Superior temporal gyrus (tissue), 1 donor: Measurements from ENCODE around the gene CRYBA4.

Experiments used
- DNase-seq: peaks from one replicate; pipeline ENCODE4 v3.0.0-alpha.2; 2016; ENCODE audit errors: extremely low spot score

The CRYBA4 gene

GRCh38 chr22:26624803-26625202 lies 3.0 kb downstream of the CRYBA4 start:
- no peak for DNase-seq

- DNase-seq: no peak
Observed at GRCh38 chr22:26629988-26630761, 8.4 kb downstream of the CRYBA4 start.

GRCh38 chr22:26631282-26631681 lies 9.5 kb downstream of the CRYBA4 start:
- DNase-seq: no peak

GRCh38 chr22:26632422-26633155 lies 10.8 kb downstream of the CRYBA4 start:
- no peak for DNase-seq

DNA sequence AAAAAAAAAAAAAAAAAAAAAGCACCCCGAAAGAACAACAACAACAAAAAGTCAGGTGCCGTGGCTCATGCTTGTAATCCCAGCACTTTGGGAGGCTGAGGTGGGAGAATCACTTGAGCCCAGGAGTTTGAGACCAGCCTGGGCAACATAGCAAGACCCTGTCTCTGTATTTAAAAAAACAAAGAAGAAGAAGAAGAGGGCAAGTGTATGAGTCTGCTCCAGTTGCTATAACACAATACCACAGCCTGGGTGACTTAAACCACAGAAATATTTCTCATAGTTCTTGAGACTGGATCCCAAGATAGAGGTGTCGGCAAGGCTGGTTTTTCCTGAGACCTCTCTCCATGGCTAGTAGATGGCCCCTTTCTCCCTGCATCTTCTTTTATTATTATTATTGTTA lies 12.4 kb downstream of the CRYBA4 start:
- no peak for DNase-seq

- DNase-seq: no peak
Observed at GRCh38 chr22:26635117-26635516, 13.4 kb downstream of the CRYBA4 start.

DNA sequence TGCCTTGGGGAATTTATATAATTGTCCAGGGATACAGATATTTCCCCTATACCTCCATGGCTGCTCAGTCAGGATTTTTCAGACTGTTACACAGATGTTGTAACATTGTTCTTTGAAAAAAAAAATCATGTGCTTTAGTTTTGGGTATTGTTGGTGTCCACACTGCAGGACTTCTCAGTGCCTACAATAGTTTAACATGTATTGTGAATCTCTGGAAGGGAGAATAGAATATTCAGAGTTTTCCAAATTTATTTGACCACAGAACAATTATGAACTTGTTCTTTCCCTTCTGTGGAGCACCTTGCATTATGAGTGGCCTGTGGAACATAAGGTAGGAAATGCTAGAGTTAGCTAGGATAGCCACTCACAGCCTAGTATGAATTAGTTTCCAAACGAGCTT lies 14.5 kb downstream of the CRYBA4 start:
- no peak for DNase-seq

GRCh38 chr22:26642465-26643417 lies 21.0 kb downstream of the CRYBA4 start:
- no peak for DNase-seq

GRCh38 chr22:26643418-26644100 lies 21.8 kb downstream of the CRYBA4 start:
- peak; percentile 11 for DNase-seq

GRCh38 chr22:26646158-26646557 lies 24.4 kb downstream of the CRYBA4 start:
- DNase-seq: no peak

- no peak for DNase-seq
Observed at GRCh38 chr22:26648011-26648497, 26.3 kb downstream of the CRYBA4 start.

GRCh38 chr22:26648528-26649388 lies 27.0 kb downstream of the CRYBA4 start:
- peak; percentile 54 for DNase-seq

- DNase-seq: no peak
Observed at GRCh38 chr22:26650722-26651421, 29.1 kb downstream of the CRYBA4 start.

- DNase-seq: no peak
Observed at GRCh38 chr22:26651815-26652214, 30.1 kb downstream of the CRYBA4 start.

- no peak for DNase-seq
Observed at GRCh38 chr22:26656891-26657851, 35.4 kb downstream of the CRYBA4 start, which contains the start of gene MIAT. Gene MIAT, plus strand, starts transcription at chr22:26657588.

GRCh38 chr22:26658161-26658560 lies 36.4 kb downstream of the CRYBA4 start:
- DNase-seq: no peak

DNA sequence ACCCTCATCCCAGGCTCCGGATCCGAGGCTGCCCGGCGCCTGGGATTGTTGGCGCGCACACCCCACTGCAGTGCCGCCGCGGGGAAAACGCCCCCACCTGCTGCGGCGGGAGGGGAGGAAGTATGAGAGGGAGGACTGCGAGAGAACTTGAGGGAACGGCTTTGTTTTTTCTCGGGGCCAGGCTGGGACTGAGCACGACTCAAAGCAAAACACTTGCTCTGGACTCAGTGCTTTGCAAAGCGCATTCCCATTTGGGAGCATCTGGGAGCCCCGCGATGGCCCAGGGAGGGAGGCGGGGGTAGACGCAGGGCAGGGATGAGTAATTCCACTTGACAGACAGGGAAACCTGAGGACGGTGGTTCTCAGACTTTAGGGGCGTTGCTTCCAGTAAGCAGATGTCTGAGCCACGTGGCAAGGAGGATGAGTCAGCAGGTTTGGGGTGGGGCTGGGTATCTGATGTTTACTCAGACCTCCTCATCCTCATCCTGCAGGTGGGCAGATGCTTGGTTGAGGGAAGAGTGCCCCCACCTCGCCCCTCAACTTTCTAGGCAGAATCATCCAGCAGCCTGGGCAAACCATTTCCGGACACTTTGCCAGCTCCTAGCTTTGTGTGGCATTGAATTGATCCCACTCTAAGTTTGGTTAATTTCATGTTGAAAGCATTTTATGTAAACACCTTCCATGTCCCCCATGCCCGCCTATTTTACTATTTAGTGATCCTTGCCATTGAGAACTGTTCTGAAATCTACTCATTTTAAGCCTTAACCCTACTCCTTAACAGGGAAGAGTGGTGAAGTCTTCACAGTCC lies 37.1 kb downstream of the CRYBA4 start:
- DNase-seq: no peak

DNA sequence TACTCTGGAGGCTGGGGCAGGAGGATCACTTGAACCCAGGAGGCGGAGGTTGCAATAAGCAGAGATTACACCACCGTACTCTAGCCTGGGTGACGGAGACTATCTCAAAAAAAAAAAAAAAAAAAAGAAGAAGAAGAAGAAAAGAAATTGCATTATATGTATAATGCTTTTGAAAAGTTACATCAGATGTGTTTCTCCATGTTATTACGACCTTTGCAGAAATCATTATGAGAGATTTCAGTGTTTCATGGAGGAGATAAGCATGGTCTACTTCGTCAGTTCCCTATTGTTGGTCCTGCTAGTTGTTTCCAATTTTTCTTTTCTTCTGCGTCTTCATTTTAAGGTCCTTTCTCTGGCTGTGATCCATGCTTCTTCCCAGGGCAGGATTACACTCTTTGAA lies 38.6 kb downstream of the CRYBA4 start:
- DNase-seq: no peak
